GM12891 (cell line): Measurements from ENCODE around the gene PTDSS2.

Experiments
- PAX5 ChIP-seq: IDR thresholded peaks from 2 replicates; pipeline ENCODE4 v1.6.1; 2011; ENCODE audit warnings: low read length, moderate library complexity, mild to moderate bottlenecking; ENCODE audit not compliant: insufficient read depth, severe bottlenecking
- POLR2A ChIP-seq: IDR thresholded peaks from 2 replicates; pipeline ENCODE4 v1.6.1; 2011; ENCODE audit warnings: low read depth, low read length, control low read depth
- POLR2AphosphoS5 ChIP-seq: IDR thresholded peaks from 2 replicates; pipeline ENCODE4 v1.6.1; 2011; ENCODE audit warnings: low read depth, low read length, control low read depth
- POU2F2 ChIP-seq: IDR thresholded peaks from 2 replicates; pipeline ENCODE4 v1.6.1; 2011; ENCODE audit warnings: low read depth, mild to moderate bottlenecking, control low read depth, low read length, moderate library complexity
- SPI1 ChIP-seq: IDR thresholded peaks from 2 replicates; pipeline ENCODE4 v1.6.1; 2011; ENCODE audit warnings: low read depth, low read length, control low read depth
- TAF1 ChIP-seq: IDR thresholded peaks from 2 replicates; pipeline ENCODE4 v1.6.1; 2011; ENCODE audit warnings: low read depth, low read length, control low read depth

DNA sequence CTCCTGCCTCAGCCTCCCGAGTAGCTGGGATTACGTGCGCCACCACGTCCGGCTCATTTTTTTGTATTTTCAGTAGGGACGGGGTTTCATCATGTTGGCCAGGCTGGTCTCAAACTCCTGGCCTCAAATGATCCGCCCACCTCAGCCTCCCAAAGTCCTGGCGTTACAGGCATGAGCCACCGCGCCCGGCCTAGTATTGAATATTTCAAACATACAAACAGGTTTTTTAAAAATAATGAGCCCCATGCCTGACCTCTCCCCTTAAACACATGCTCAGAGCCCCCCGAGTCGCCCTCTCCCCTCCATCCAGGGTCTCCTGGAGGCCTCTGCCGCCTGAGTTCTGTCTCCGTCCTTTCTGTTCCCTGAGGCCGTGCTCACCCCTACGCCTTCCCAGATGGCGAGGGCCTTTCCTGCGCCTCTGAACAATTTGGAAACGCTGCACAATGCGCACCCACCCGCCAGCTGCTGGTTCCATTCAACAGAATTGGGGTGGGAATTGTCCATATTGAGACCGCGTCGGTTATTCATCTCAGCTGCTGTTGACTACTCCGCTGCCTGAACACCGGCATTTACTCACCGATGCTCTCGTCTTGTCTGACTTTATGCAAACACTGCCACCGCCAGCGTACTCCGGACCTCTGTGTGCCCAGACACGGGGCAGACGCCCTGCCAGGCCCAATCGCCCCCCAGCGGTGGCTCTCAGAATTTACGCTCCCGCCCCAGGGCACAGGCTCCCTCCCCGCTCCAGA, 70.5 kb downstream of the PTDSS2 start:
- no peak for TF ChIP-seq POLR2A
- TF ChIP-seq POLR2AphosphoS5: no peak
- TF ChIP-seq TAF1: no peak
- no peak for TF ChIP-seq PAX5
- no peak for TF ChIP-seq POU2F2
- no peak for TF ChIP-seq SPI1
